Astrocyte (in vitro differentiated cells and primary cell): ENCODE results near the gene HYPK. TPM values are rescaled to one million over a fixed set of nuclear protein-coding genes. Genes with fewer than 3 reads are reported as not detected.
"Not testable (repeated sequence)": the region's sequence is repeated elsewhere in the genome, so short reads cannot be mapped to it uniquely, and the experiment has no call there.

Experiments used
- DNase-seq: peaks from one replicate; pipeline ENCODE4 v3.0.0-alpha.2; 2010; ENCODE audit warnings: low read depth
- FAIRE-seq: peaks from 2 replicates; lab custom pipeline; 2011; peaks lifted over from hg19 to GRCh38; lab: Jason Lieb, UNC
- H2AFZ ChIP-seq: 2 replicates; pipeline ENCODE4 v1.6.0; 2012; ENCODE audit warnings: low read depth, low read length, inconsistent platforms
- H3K27ac ChIP-seq: 2 replicates; pipeline ENCODE4 v1.5.1; 2011; ENCODE audit warnings: low read depth, low read length, inconsistent platforms
- H3K27me3 ChIP-seq: 2 replicates; pipeline ENCODE4 v1.6.0; 2011; ENCODE audit warnings: low read length, inconsistent platforms; ENCODE audit not compliant: insufficient read depth
- H3K36me3 ChIP-seq: 2 replicates; pipeline ENCODE4 v1.5.1; 2011; ENCODE audit warnings: low read length, inconsistent platforms; ENCODE audit not compliant: insufficient read depth
- H3K4me1 ChIP-seq: 2 replicates; pipeline ENCODE4 v1.5.1; 2011; ENCODE audit warnings: low read length, inconsistent platforms; ENCODE audit not compliant: insufficient read depth
- H3K4me2 ChIP-seq: 2 replicates; pipeline ENCODE4 v1.6.0; 2012; ENCODE audit warnings: low read length, inconsistent platforms
- H3K4me3 ChIP-seq: 2 replicates; pipeline ENCODE4 v1.5.1; 2011; ENCODE audit warnings: low read depth, mild to moderate bottlenecking, low read length, inconsistent platforms; ENCODE audit not compliant: insufficient read depth
- H3K79me2 ChIP-seq: 2 replicates; pipeline ENCODE4 v1.6.0; 2012; ENCODE audit warnings: mild to moderate bottlenecking, low read length, inconsistent platforms; ENCODE audit not compliant: insufficient read depth
- H3K9ac ChIP-seq: 2 replicates; pipeline ENCODE4 v1.6.0; 2012; ENCODE audit warnings: mild to moderate bottlenecking, low read length, inconsistent platforms
- H3K9me3 ChIP-seq: 2 replicates; pipeline ENCODE4 v1.5.1; 2012; ENCODE audit warnings: low read depth, mild to moderate bottlenecking, low read length, inconsistent platforms; ENCODE audit not compliant: insufficient read depth
- H4K20me1 ChIP-seq: 2 replicates; pipeline ENCODE4 v1.6.0; 2012; ENCODE audit warnings: low read length, inconsistent platforms; ENCODE audit not compliant: insufficient read depth
- H3K27ac Mint-ChIP-seq: one replicate; pipeline ENCODE4 v1.8.0; 2021; ENCODE audit warnings: mild to moderate bottlenecking, mixed read lengths; ENCODE audit not compliant: unreplicated experiment
- H3K27me3 Mint-ChIP-seq: one replicate; pipeline ENCODE4 v1.8.0; 2021; ENCODE audit warnings: low read depth, mixed read lengths; ENCODE audit not compliant: unreplicated experiment
- H3K36me3 Mint-ChIP-seq: one replicate; pipeline ENCODE4 v1.8.0; 2021; ENCODE audit warnings: low read depth, mixed read lengths; ENCODE audit not compliant: unreplicated experiment
- H3K4me1 Mint-ChIP-seq: one replicate; pipeline ENCODE4 v1.8.0; 2021; ENCODE audit warnings: low read depth, mixed read lengths; ENCODE audit not compliant: unreplicated experiment
- H3K4me3 Mint-ChIP-seq: one replicate; pipeline ENCODE4 v1.8.0; 2021; ENCODE audit warnings: mild to moderate bottlenecking, moderate library complexity, mixed read lengths; ENCODE audit not compliant: unreplicated experiment
- H3K9me3 Mint-ChIP-seq: one replicate; pipeline ENCODE4 v1.8.0; 2021; ENCODE audit warnings: mild to moderate bottlenecking, mixed read lengths; ENCODE audit not compliant: unreplicated experiment
- EZH2 ChIP-seq: IDR thresholded peaks from 2 replicates; pipeline ENCODE4 v1.6.1; 2012; ENCODE audit warnings: mild to moderate bottlenecking, low read length, inconsistent platforms; ENCODE audit not compliant: insufficient read depth
- total RNA-seq: library from RNA; stranded (reverse); gene quantifications from 2 replicates; pipeline ENCODE4 v1.2.1, GENCODE V29; 2021
- TF ChIP-seq, protein P1 (sequence below): IDR thresholded peaks from 2 replicates; pipeline ENCODE4 v1.5.1; 2011; ENCODE audit warnings: low read depth, mild to moderate bottlenecking, inconsistent platforms, low read length, moderate library complexity; ENCODE audit not compliant: insufficient read depth

HYPK gene
- total RNA-seq, 1 donor from 2014 or later, result 15.7 TPM

- H3K27ac ChIP-seq, result no peak overlapping the region
- no peaks in the 10 kb centered on the region for H3K27me3 Mint-ChIP-seq
- no peaks in the 10 kb centered on the region for H3K4me1 ChIP-seq
- peaks cover 58% of the 10 kb centered on the region for H3K36me3 ChIP-seq
- H3K9me3 Mint-ChIP-seq, result no peaks in the 10 kb centered on the region
- no peak overlapping the region for H3K9ac ChIP-seq
- H2AFZ ChIP-seq, result no peak overlapping the region
- H3K4me1 Mint-ChIP-seq, result peaks cover 2% of the 10 kb centered on the region
- H3K27ac Mint-ChIP-seq, result no peak overlapping the region
- H3K9me3 ChIP-seq, result no peaks in the 10 kb centered on the region
- TF ChIP-seq, protein P1, sequence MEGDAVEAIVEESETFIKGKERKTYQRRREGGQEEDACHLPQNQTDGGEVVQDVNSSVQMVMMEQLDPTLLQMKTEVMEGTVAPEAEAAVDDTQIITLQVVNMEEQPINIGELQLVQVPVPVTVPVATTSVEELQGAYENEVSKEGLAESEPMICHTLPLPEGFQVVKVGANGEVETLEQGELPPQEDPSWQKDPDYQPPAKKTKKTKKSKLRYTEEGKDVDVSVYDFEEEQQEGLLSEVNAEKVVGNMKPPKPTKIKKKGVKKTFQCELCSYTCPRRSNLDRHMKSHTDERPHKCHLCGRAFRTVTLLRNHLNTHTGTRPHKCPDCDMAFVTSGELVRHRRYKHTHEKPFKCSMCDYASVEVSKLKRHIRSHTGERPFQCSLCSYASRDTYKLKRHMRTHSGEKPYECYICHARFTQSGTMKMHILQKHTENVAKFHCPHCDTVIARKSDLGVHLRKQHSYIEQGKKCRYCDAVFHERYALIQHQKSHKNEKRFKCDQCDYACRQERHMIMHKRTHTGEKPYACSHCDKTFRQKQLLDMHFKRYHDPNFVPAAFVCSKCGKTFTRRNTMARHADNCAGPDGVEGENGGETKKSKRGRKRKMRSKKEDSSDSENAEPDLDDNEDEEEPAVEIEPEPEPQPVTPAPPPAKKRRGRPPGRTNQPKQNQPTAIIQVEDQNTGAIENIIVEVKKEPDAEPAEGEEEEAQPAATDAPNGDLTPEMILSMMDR, result no peak
- TF ChIP-seq EZH2, result no peak
- no peak for FAIRE-seq
- no peak overlapping the region for H3K4me3 ChIP-seq
- peaks cover 19% of the 10 kb centered on the region for H3K36me3 Mint-ChIP-seq
- no peaks in the 10 kb centered on the region for H4K20me1 ChIP-seq
- H3K4me2 ChIP-seq, result no peak overlapping the region
- H3K79me2 ChIP-seq, result no peaks in the 10 kb centered on the region
- H3K27me3 ChIP-seq, result no peaks in the 10 kb centered on the region
- no peak for DNase-seq
- H3K4me3 Mint-ChIP-seq, result no peak overlapping the region
Observed at GRCh38 chr15:43808435-43808950, 8.1 kb downstream of the HYPK start.

DNA sequence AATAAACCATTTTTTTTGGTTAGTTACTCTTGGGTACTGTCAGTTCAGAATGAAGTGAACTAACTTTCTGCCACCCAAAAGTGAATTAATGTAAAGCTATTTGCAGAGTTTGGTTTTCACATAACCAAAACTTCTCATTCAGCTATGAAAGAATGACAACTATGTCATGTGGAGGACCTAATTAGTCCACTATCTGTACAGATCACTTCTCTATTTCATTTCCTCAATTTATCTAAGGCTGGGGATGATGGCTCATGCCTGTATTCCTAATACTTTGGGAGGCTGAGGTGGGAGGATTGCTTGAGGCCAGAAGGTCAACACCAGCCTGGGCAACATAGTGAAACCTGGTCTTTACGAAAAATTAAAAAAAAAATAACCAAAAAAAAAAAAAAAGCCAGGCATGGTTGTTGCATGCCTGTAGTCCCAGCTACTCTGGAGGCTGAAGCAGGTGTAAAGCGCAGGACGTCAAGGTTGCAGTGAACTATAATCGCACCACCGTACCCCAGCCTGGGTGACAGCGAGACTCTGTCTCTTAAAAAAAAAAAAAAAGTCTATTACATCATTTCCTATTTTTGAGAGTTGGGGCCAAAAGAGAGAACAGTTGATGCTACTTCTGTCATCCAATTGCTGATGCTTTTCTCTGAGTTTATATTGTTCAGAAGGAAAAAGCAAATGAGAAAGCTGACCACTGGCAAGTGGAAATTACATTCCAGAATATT is 8.7 kb downstream of the HYPK start:
- DNase-seq (no peak), FAIRE-seq (no peak)
- H2AFZ ChIP-seq, result no peak overlapping the region
- no peak overlapping the region for H3K4me2 ChIP-seq
- no peak overlapping the region for H3K9ac ChIP-seq
- peaks cover 18% of the 10 kb centered on the region for H3K36me3 Mint-ChIP-seq
- H3K27ac ChIP-seq, result no peak overlapping the region
- no peak overlapping the region for H3K4me3 Mint-ChIP-seq
- H3K27ac Mint-ChIP-seq, result no peak overlapping the region
- H3K9me3 ChIP-seq, result no peaks in the 10 kb centered on the region
- no peaks in the 10 kb centered on the region for H3K27me3 ChIP-seq
- H3K79me2 ChIP-seq, result no peaks in the 10 kb centered on the region
- H3K9me3 Mint-ChIP-seq, result no peaks in the 10 kb centered on the region
- no peaks in the 10 kb centered on the region for H4K20me1 ChIP-seq
- TF ChIP-seq EZH2, result no peak
- TF ChIP-seq, protein P1, result no peak
- H3K4me1 ChIP-seq, result no peaks in the 10 kb centered on the region
- H3K4me1 Mint-ChIP-seq, result peaks cover 2% of the 10 kb centered on the region
- no peaks in the 10 kb centered on the region for H3K27me3 Mint-ChIP-seq
- H3K4me3 ChIP-seq, result no peak overlapping the region
- H3K36me3 ChIP-seq, result peaks cover 61% of the 10 kb centered on the region

DNA sequence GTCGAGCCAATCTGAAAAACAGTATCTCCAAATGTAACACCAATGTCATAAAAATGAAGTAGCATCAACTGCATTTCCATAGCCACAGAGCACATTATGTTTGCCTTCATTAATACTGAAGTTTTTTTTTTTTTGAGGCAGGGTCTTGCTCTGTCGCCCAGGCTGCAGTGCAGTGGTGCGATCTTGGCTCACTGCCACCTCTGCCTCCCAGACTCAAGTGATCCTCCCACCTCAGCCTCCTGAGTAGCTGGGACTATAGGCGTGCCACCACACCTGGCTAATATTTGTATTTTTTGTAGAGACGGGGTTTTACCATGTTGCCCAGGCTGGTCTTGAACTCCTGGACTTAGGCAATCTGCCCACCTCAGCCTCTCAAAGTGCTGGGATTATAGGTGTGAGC is 14.7 kb downstream of the HYPK start:
- Histone ChIP-seq H3K36me3 (peaks cover 40% of the 10 kb centered on the region), H3K79me2 (peaks cover 28% of the 10 kb centered on the region), H4K20me1 (peaks cover 20% of the 10 kb centered on the region)
- not testable (repeated sequence) for H3K4me2 ChIP-seq, H3K9me3 ChIP-seq, H3K4me3 Mint-ChIP-seq, H2AFZ ChIP-seq, H3K9me3 Mint-ChIP-seq, H3K4me1 Mint-ChIP-seq, H3K27ac ChIP-seq, FAIRE-seq, H3K9ac ChIP-seq, DNase-seq, H3K27me3 ChIP-seq, H3K27ac Mint-ChIP-seq, H3K4me3 ChIP-seq, H3K4me1 ChIP-seq, H3K27me3 Mint-ChIP-seq
- H3K36me3 Mint-ChIP-seq, result peaks cover 16% of the 10 kb centered on the region
